ENCODE results near the gene DGUOK. TPM values are rescaled to one million over a fixed set of nuclear protein-coding genes. Genes with fewer than 3 reads are reported as not detected.

Gene DGUOK
- total and polyA plus RNA-seq, 4 donors, result 19.6 to 49.7 (median 28.3) TPM

DNA sequence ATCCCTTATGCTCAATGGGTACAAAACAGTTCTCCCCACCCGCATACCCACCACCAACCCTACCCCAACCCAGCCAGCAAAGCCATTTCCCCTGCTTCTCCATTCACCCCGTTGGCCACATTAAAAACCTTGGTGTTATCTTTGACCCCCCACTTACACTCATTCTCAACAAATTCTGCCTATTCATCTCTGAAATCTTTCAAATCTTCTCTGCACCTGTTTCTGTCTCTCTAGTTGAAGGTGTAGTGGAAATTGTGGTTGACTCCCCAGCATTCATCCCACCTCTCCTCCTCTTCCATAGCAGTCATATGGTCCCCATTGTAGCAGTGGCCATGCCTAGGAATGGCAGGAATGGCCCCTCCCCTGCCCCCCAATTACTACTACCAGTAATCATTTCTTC is 37.5 kb downstream of the DGUOK start:
- DNase-seq (ENCODE audit: low spot score), result no peak
- Histone ChIP-seq H3K9me3 (ENCODE audit: control insufficient read depth in 4 of 4, low read length in 3 of 4) (peaks cover 0 to 4% (median 0%) of the 10 kb centered on the region in 4 donors), H3K4me3 (ENCODE audit: low read depth in 1 of 3, low read length in 3 of 3) (no peak overlapping the region), H3K27me3 (ENCODE audit: control insufficient read depth in 4 of 4, insufficient read depth in 4 of 4, low read length in 3 of 4) (no peaks in the 10 kb centered on the region), H3K27ac (ENCODE audit: low read depth in 1 of 2, low read length in 2 of 2) (no peak overlapping the region), H3K9ac (ENCODE audit: low read depth in 1 of 2, low read length in 2 of 2) (no peak overlapping the region), H3K36me3 (ENCODE audit: control insufficient read depth in 4 of 4, insufficient read depth in 3 of 4, low read depth in 1 of 4, low read length in 3 of 4) (peaks cover 0 to 6% (median 5%) of the 10 kb centered on the region in 4 donors), H3K4me1 (ENCODE audit: control insufficient read depth in 4 of 4, insufficient read depth in 4 of 4, low read length in 3 of 4) (no peaks in the 10 kb centered on the region)
- no peak for TF ChIP-seq RAD21 (IDR thresholded peaks at IDR 0.05)
- TF ChIP-seq JUND (IDR thresholded peaks at IDR 0.05), result no peak
- TF ChIP-seq EGR1 (IDR thresholded peaks at IDR 0.05; ENCODE audit: low read depth in 2 of 2), result no peak
- TF ChIP-seq FOXA1 (IDR thresholded peaks at IDR 0.05), result no peak
- TF ChIP-seq YY1 (IDR thresholded peaks at IDR 0.05), result no peak
- TF ChIP-seq FOXA2 (IDR thresholded peaks at IDR 0.05), result no peak
- TF ChIP-seq REST (IDR thresholded peaks at IDR 0.05), result no peak
- no peak for TF ChIP-seq GABPA (IDR thresholded peaks at IDR 0.05 in 1 of 2, conservative IDR thresholded peaks at IDR 0.05 in 1 of 2)
- TF ChIP-seq, protein P1, sequence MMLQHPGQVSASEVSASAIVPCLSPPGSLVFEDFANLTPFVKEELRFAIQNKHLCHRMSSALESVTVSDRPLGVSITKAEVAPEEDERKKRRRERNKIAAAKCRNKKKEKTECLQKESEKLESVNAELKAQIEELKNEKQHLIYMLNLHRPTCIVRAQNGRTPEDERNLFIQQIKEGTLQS (IDR thresholded peaks at IDR 0.05), result no peak
- TF ChIP-seq, protein P2, sequence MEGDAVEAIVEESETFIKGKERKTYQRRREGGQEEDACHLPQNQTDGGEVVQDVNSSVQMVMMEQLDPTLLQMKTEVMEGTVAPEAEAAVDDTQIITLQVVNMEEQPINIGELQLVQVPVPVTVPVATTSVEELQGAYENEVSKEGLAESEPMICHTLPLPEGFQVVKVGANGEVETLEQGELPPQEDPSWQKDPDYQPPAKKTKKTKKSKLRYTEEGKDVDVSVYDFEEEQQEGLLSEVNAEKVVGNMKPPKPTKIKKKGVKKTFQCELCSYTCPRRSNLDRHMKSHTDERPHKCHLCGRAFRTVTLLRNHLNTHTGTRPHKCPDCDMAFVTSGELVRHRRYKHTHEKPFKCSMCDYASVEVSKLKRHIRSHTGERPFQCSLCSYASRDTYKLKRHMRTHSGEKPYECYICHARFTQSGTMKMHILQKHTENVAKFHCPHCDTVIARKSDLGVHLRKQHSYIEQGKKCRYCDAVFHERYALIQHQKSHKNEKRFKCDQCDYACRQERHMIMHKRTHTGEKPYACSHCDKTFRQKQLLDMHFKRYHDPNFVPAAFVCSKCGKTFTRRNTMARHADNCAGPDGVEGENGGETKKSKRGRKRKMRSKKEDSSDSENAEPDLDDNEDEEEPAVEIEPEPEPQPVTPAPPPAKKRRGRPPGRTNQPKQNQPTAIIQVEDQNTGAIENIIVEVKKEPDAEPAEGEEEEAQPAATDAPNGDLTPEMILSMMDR (IDR thresholded peaks at IDR 0.05; ENCODE audit: low read depth, low read length, missing input control), result no peak
- no peak for TF ChIP-seq NR2F2 (IDR thresholded peaks at IDR 0.05)
- no peak for TF ChIP-seq RXRA (IDR thresholded peaks at IDR 0.05)
- TF ChIP-seq HNF4A (conservative IDR thresholded peaks at IDR 0.05), result no peak
- TF ChIP-seq TAF1 (conservative IDR thresholded peaks at IDR 0.05), result no peak
- TF ChIP-seq, protein P3, sequence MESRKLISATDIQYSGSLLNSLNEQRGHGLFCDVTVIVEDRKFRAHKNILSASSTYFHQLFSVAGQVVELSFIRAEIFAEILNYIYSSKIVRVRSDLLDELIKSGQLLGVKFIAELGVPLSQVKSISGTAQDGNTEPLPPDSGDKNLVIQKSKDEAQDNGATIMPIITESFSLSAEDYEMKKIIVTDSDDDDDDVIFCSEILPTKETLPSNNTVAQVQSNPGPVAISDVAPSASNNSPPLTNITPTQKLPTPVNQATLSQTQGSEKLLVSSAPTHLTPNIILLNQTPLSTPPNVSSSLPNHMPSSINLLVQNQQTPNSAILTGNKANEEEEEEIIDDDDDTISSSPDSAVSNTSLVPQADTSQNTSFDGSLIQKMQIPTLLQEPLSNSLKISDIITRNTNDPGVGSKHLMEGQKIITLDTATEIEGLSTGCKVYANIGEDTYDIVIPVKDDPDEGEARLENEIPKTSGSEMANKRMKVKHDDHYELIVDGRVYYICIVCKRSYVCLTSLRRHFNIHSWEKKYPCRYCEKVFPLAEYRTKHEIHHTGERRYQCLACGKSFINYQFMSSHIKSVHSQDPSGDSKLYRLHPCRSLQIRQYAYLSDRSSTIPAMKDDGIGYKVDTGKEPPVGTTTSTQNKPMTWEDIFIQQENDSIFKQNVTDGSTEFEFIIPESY (IDR thresholded peaks at IDR 0.05), result no peak
- TF ChIP-seq HNF4G (IDR thresholded peaks at IDR 0.05), result no peak
- TF ChIP-seq, protein P4, sequence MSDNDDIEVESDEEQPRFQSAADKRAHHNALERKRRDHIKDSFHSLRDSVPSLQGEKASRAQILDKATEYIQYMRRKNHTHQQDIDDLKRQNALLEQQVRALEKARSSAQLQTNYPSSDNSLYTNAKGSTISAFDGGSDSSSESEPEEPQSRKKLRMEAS (IDR thresholded peaks at IDR 0.05), result no peak
- TF ChIP-seq SP1 (IDR thresholded peaks at IDR 0.05), result no peak
- WGBS, result 85% methylated on average over 2 of the region's 2 CpGs

All from liver (tissue), 9 donors.